Sigmoid colon (tissue), 7 donors: Measurements from ENCODE around the gene EXT2. TPM values are rescaled to one million over a fixed set of nuclear protein-coding genes. Genes with fewer than 3 reads are reported as not detected.

Experiments
- DNase-seq: peaks from one replicate; pipeline ENCODE4 v3.0.0-alpha.2; 2019
- H3K27ac ChIP-seq, 4 donors: fragments of 200-600 bp; sonication (generic); one replicate each; pipeline ENCODE4 v1.5.1; 2016 to 2019; ENCODE audit warnings: mild to moderate bottlenecking in 1 of 4
- H3K27me3 ChIP-seq, 3 donors: fragments of 200-600 bp; sonication (generic); one replicate each; pipeline ENCODE4 v1.5.1; 2019; ENCODE audit warnings: mild to moderate bottlenecking in 1 of 3
- H3K36me3 ChIP-seq, 4 donors: fragments of 200-600 bp; sonication (generic); one replicate each; pipeline ENCODE4 v1.5.1; 2016 to 2019
- H3K4me1 ChIP-seq, 4 donors: fragments of 200-600 bp; sonication (generic); one replicate each; pipeline ENCODE4 v1.5.1; 2017 to 2019
- H3K4me3 ChIP-seq, 4 donors: fragments of 200-600 bp; sonication (generic); one replicate each; pipeline ENCODE4 v1.5.1; 2017 to 2019; ENCODE audit warnings: mild to moderate bottlenecking in 2 of 4, moderate library complexity in 1 of 4
- H3K9me3 ChIP-seq, 4 donors: fragments of 200-600 bp in 3 of 4; sonication (generic) in 3 of 4; one replicate each; pipeline versions ENCODE4 v1.5.1 to v1.6.1; 2013 to 2019
- EP300 ChIP-seq, 4 donors: sonication (generic); formaldehyde crosslinking; IDR thresholded peaks; one replicate each; pipeline ENCODE4 v1.6.1; 2017; ENCODE audit warnings: antibody characterized with exemption in 4 of 4
- POLR2A ChIP-seq, 2 donors: fragments of 450-650 bp; IDR thresholded peaks; one replicate each; pipeline ENCODE4 v1.6.1; 2016; ENCODE audit warnings: antibody characterized with exemption in 2 of 2, mild to moderate bottlenecking in 2 of 2, moderate library complexity in 2 of 2
- POLR2AphosphoS5 ChIP-seq, 4 donors: sonication (generic); formaldehyde crosslinking; IDR thresholded peaks; one replicate each; pipeline ENCODE4 v1.6.1; 2017; ENCODE audit warnings: antibody characterized with exemption in 4 of 4
- WGBS, 2 donors: extraction: QIAGEN DNeasy Blood & Tissue Kit; methylation state at CpG; one replicate each; pipeline ENCODE4 v1.1.7; 2013; 5-methylcytosine and 5-hydroxymethylcytosine counted together
- intact Hi-C: fragments of 100-400 bp; cut with DNase I; formaldehyde crosslinking; loops from one replicate; pipeline ENCODE4 v1.15.1; 2023
- polyA plus RNA-seq, 3 donors: library from polyadenylated mRNA; stranded (reverse); fragments of 200-250 nt; gene quantifications; one replicate each; pipeline ENCODE4 v1.2.3, GENCODE V29; 2013
- total RNA-seq, 4 donors: library from RNA; depleted of rRNA; stranded (reverse); fragments of >200 nt; gene quantifications; one replicate each; pipeline ENCODE4 v1.1.0, GENCODE V29; 2016
- TF ChIP-seq, protein P1 (sequence below), 4 experiments: fragments of 450-650 bp in 3 of 4; fragments of 200-600 bp in 1 of 4; IDR thresholded peaks; one replicate each; pipeline ENCODE4 v1.5.1; 2016 to 2019; ENCODE audit warnings: antibody characterized with exemption in 4 of 4, mild to moderate bottlenecking in 3 of 4, moderate library complexity in 2 of 4
- donor health status: healthy with polysubstance abuse.
- donor health status: Bipolar disorder and iron deficiency.
- donor health status: healthy.

Gene EXT2
- total and polyA plus RNA-seq, 7 donors: 6.6 to 68.1 (median 46.3) TPM

DNA sequence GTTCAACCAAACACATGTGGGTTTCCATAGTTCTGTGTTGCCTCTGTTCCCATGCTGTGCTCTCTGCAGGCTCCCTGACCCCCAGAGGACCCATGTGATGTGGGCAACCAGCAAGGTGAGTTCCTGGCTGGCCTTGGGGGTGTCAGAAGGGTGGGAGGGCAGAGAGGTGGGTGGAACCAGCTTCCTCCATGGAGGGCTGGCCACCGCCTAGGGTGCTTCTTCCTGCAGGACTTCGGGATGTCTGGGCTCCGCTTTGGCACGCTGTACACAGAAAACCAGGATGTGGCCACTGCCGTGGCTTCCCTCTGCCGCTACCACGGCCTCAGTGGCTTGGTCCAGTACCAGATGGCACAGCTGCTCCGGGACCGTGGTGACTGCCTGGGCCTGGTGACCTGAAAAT is 14.5 kb upstream of the EXT2 start:
- peaks cover 0 to 29% (median 0%) of the 10 kb centered on the region in 4 donors for H3K36me3 ChIP-seq
- TF ChIP-seq, protein P1, sequence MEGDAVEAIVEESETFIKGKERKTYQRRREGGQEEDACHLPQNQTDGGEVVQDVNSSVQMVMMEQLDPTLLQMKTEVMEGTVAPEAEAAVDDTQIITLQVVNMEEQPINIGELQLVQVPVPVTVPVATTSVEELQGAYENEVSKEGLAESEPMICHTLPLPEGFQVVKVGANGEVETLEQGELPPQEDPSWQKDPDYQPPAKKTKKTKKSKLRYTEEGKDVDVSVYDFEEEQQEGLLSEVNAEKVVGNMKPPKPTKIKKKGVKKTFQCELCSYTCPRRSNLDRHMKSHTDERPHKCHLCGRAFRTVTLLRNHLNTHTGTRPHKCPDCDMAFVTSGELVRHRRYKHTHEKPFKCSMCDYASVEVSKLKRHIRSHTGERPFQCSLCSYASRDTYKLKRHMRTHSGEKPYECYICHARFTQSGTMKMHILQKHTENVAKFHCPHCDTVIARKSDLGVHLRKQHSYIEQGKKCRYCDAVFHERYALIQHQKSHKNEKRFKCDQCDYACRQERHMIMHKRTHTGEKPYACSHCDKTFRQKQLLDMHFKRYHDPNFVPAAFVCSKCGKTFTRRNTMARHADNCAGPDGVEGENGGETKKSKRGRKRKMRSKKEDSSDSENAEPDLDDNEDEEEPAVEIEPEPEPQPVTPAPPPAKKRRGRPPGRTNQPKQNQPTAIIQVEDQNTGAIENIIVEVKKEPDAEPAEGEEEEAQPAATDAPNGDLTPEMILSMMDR (IDR thresholded peaks at IDR 0.05): no peak
- TF ChIP-seq POLR2A (IDR thresholded peaks at IDR 0.05) (no peak), EP300 (IDR thresholded peaks at IDR 0.05) (no peak), POLR2AphosphoS5 (IDR thresholded peaks at IDR 0.05) (no peak)
- intact Hi-C loops: no loop called here

GRCh38 chr11:44082645-44083044 is 12.8 kb upstream of the EXT2 start:
- H3K27me3 ChIP-seq: no peaks in the 10 kb centered on the region
- no peak overlapping the region for H3K27ac ChIP-seq
- peaks cover 0 to 19% (median 0%) of the 10 kb centered on the region in 4 donors for H3K36me3 ChIP-seq
- H3K4me3 ChIP-seq: no peak overlapping the region
- intact Hi-C loops: no loop called here
- TF ChIP-seq POLR2AphosphoS5 (IDR thresholded peaks at IDR 0.05) (no peak), EP300 (IDR thresholded peaks at IDR 0.05) (no peak), POLR2A (IDR thresholded peaks at IDR 0.05) (no peak)
- TF ChIP-seq, protein P1 (IDR thresholded peaks at IDR 0.05): no peak
- no peak for DNase-seq
- no peaks in the 10 kb centered on the region for H3K9me3 ChIP-seq
- 93% methylated on average over 4 of the region's 4 CpGs for whole genome bisulfite sequencing, 2 donors
- H3K4me1 ChIP-seq: peaks cover 0 to 13% (median 4%) of the 10 kb centered on the region in 4 donors

More for the DNA sequence above, 14.5 kb upstream of the EXT2 start:
- H3K4me1 ChIP-seq: peaks cover 0 to 13% (median 4%) of the 10 kb centered on the region in 4 donors
- H3K27me3 ChIP-seq: no peaks in the 10 kb centered on the region
- 95 to 97% methylated on average over 9 of the region's 9 CpGs for WGBS, 2 donors
- H3K4me3 ChIP-seq: no peak overlapping the region
- DNase-seq: no peak
- H3K9me3 ChIP-seq: no peaks in the 10 kb centered on the region
- no peak overlapping the region for H3K27ac ChIP-seq

DNA sequence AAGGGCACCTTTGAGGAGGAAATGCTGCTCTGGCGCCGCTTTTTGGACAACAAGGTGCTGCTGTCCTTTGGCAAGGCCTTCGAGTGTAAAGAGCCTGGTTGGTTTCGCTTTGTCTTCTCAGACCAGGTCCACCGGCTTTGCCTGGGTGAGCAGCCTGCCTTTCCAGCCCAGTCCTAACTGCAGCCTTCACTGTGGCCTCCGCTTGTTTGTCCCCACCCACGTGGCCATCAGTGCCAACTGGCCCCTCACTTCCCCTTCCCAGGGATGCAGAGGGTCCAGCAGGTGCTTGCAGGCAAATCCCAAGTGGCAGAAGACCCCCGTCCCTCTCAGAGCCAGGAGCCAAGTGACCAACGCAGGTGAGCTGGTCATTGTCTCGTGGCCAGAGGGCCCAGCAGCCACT is 12.0 kb upstream of the EXT2 start:
- WGBS, 2 donors: 93 to 95% methylated on average over 10 of the region's 10 CpGs
- DNase-seq: no peak
- TF ChIP-seq POLR2AphosphoS5 (IDR thresholded peaks at IDR 0.05) (no peak), EP300 (IDR thresholded peaks at IDR 0.05) (no peak), POLR2A (IDR thresholded peaks at IDR 0.05) (no peak)
- TF ChIP-seq, protein P1 (IDR thresholded peaks at IDR 0.05): no peak
- H3K27me3 ChIP-seq: no peaks in the 10 kb centered on the region
- peaks cover 0 to 13% (median 4%) of the 10 kb centered on the region in 4 donors for H3K4me1 ChIP-seq
- intact Hi-C loops: no loop called here
- H3K27ac ChIP-seq: no peak overlapping the region
- H3K4me3 ChIP-seq: no peak overlapping the region
- H3K9me3 ChIP-seq: no peaks in the 10 kb centered on the region
- peaks cover 0 to 11% (median 0%) of the 10 kb centered on the region in 4 donors for H3K36me3 ChIP-seq

GRCh38 chr11:44083906-44084305 is 11.6 kb upstream of the EXT2 start:
- peaks cover 0 to 13% (median 4%) of the 10 kb centered on the region in 4 donors for H3K4me1 ChIP-seq
- intact Hi-C loops: no loop called here
- no peak for DNase-seq
- H3K4me3 ChIP-seq: no peak overlapping the region
- TF ChIP-seq, protein P1 (IDR thresholded peaks at IDR 0.05): no peak
- TF ChIP-seq POLR2AphosphoS5 (IDR thresholded peaks at IDR 0.05) (no peak), EP300 (IDR thresholded peaks at IDR 0.05) (no peak), POLR2A (IDR thresholded peaks at IDR 0.05) (no peak)
- peaks cover 0 to 7% (median 0%) of the 10 kb centered on the region in 4 donors for H3K36me3 ChIP-seq
- H3K27me3 ChIP-seq: no peaks in the 10 kb centered on the region
- no peaks in the 10 kb centered on the region for H3K9me3 ChIP-seq
- no peak overlapping the region for H3K27ac ChIP-seq
- 85 to 93% methylated on average over 5 of the region's 5 CpGs for WGBS, 2 donors

DNA sequence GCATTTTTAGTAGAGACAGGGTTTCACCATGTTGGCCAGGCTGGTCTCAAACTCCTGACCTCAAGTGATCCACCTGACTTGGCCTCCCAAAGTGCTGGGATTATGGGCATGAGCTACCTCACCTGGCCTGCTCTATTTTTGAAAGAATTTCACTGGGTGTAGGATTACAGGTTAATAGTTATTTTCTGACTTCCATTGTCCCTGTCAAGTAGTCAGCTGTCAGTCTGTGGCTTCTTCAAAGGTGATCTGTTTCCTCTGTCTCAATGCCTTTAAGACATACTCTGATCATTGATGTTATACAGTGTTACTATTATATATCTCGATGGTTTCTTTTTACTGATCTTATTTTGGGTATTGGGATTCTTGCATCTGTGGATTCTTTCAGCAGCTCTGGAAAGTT is 10.1 kb upstream of the EXT2 start:
- H3K4me3 ChIP-seq: no peak overlapping the region
- 96 to 98% methylated on average over 1 of the region's 1 CpG for WGBS, 2 donors

More for the DNA sequence above, 10.1 kb upstream of the EXT2 start:
- no peak for DNase-seq
- no peak overlapping the region for H3K27ac ChIP-seq
- H3K9me3 ChIP-seq: no peaks in the 10 kb centered on the region
- intact Hi-C loops: no loop called here
- H3K27me3 ChIP-seq: no peaks in the 10 kb centered on the region
- H3K4me1 ChIP-seq: peaks cover 0 to 13% (median 4%) of the 10 kb centered on the region in 4 donors
- H3K36me3 ChIP-seq: no peaks in the 10 kb centered on the region
- TF ChIP-seq EP300 (IDR thresholded peaks at IDR 0.05): no peak
